SK-N-SH treated with all-trans-retinoic acid at 6 μM for 48 hours (cell line): ENCODE data around the gene SELENOM.

Source experiments
- ATAC-seq: fragments of 200-7000 bp; cut with Tn5 transposase; 3 replicates; pipeline ENCODE4 v1.9.1; 2020; ENCODE audit warnings: mild to moderate bottlenecking, moderate library complexity
- ARNTL ChIP-seq: fragments of 450-650 bp; formaldehyde crosslinking; IDR thresholded peaks from 2 replicates; pipeline ENCODE4 v1.5.0; 2020; ENCODE audit warnings: low read depth, mild to moderate bottlenecking, moderate library complexity, borderline replicate concordance
- BACH2 ChIP-seq: fragments of 250-450 bp; sonication (Bioruptor Pico); IDR thresholded peaks from 2 replicates; pipeline ENCODE4 v1.9.0; 2021; ENCODE audit warnings: mild to moderate bottlenecking, borderline replicate concordance
- CSDC2 ChIP-seq: fragments of 250-450 bp; sonication (Bioruptor Pico); IDR thresholded peaks from 2 replicates; pipeline ENCODE4 v1.5.0; 2020; ENCODE audit warnings: mild to moderate bottlenecking, moderate library complexity
- ESRRG ChIP-seq: fragments of 250-450 bp; sonication (Bioruptor Pico); IDR thresholded peaks from 2 replicates; pipeline ENCODE4 v1.6.1; 2021; ENCODE audit warnings: mild to moderate bottlenecking
- GLIS3 ChIP-seq: fragments of 250-450 bp; sonication (Bioruptor Pico); IDR thresholded peaks from 2 replicates; pipeline ENCODE4 v1.5.0; 2020; ENCODE audit warnings: mild to moderate bottlenecking, moderate library complexity
- ISL1 ChIP-seq: fragments of 250-450 bp; sonication (Bioruptor Pico); IDR thresholded peaks from 2 replicates; pipeline ENCODE4 v2.1.2; 2022; ENCODE audit warnings: mild to moderate bottlenecking, moderate library complexity
- OSR1 ChIP-seq: fragments of 250-450 bp; sonication (Bioruptor Pico); IDR thresholded peaks from 2 replicates; pipeline ENCODE4 v1.8.0; 2022; ENCODE audit warnings: moderate library complexity, mild to moderate bottlenecking, inconsistent platforms
- PPARA ChIP-seq: fragments of 250-450 bp; sonication (Bioruptor Pico); IDR thresholded peaks from 2 replicates; pipeline ENCODE4 v1.5.0; 2020; ENCODE audit warnings: mild to moderate bottlenecking, borderline replicate concordance
- RARB ChIP-seq: fragments of 250-450 bp; sonication (Bioruptor Pico); IDR thresholded peaks from 2 replicates; pipeline ENCODE4 v1.8.0; 2021; ENCODE audit warnings: mild to moderate bottlenecking, moderate library complexity
- SNAI2 ChIP-seq: fragments of 250-450 bp; sonication (Bioruptor Pico); IDR thresholded peaks from 2 replicates; pipeline ENCODE4 v1.5.0; 2020; ENCODE audit warnings: mild to moderate bottlenecking, moderate library complexity
- TCF4 ChIP-seq: fragments of 250-450 bp; sonication (Bioruptor Pico); IDR thresholded peaks from 2 replicates; pipeline ENCODE4 v1.8.0; 2021; ENCODE audit warnings: mild to moderate bottlenecking, moderate library complexity, borderline replicate concordance
- TOX ChIP-seq: fragments of 250-450 bp; sonication (Bioruptor Pico); IDR thresholded peaks from 2 replicates; pipeline ENCODE4 v1.8.0; 2021; ENCODE audit warnings: mild to moderate bottlenecking, moderate library complexity, borderline replicate concordance
- ZC3H10 ChIP-seq: fragments of 250-450 bp; sonication (Bioruptor Pico); IDR thresholded peaks from 2 replicates; pipeline ENCODE4 v1.5.1; 2021; ENCODE audit warnings: mild to moderate bottlenecking, moderate library complexity
- ZFP3 ChIP-seq: fragments of 250-450 bp; sonication (Bioruptor Pico); IDR thresholded peaks from 2 replicates; pipeline ENCODE4 v1.5.0; 2020; ENCODE audit warnings: mild to moderate bottlenecking, moderate library complexity
- ZFP30 ChIP-seq: fragments of 450-650 bp; formaldehyde crosslinking; IDR thresholded peaks from 2 replicates; pipeline ENCODE4 v1.5.0; 2022; ENCODE audit warnings: mild to moderate bottlenecking, moderate library complexity
- ZNF70 ChIP-seq: fragments of 450-650 bp; formaldehyde crosslinking; IDR thresholded peaks from 2 replicates; pipeline ENCODE4 v1.5.0; 2020; ENCODE audit warnings: mild to moderate bottlenecking, moderate library complexity
- ZNF8 ChIP-seq: fragments of 450-650 bp; formaldehyde crosslinking; IDR thresholded peaks from 2 replicates; pipeline ENCODE4 v1.5.0; 2020; ENCODE audit warnings: mild to moderate bottlenecking, moderate library complexity
- TF ChIP-seq, protein P1 (sequence below): fragments of 250-450 bp; sonication (Bioruptor Pico); IDR thresholded peaks from 2 replicates; pipeline ENCODE4 v1.5.1; 2021; ENCODE audit warnings: mild to moderate bottlenecking, moderate library complexity
- TF ChIP-seq, protein P2 (sequence below): fragments of 250-450 bp; sonication (Bioruptor Pico); IDR thresholded peaks from 2 replicates; pipeline ENCODE4 v1.8.0; 2021; ENCODE audit warnings: low read depth, mild to moderate bottlenecking, moderate library complexity, borderline replicate concordance
- TF ChIP-seq, protein P3 (sequence below): fragments of 250-450 bp; sonication (Bioruptor Pico); IDR thresholded peaks from 2 replicates; pipeline ENCODE4 v1.8.0; 2020; ENCODE audit warnings: mild to moderate bottlenecking, moderate library complexity, borderline replicate concordance
- TF ChIP-seq, protein P4 (sequence below): fragments of 250-450 bp; sonication (Bioruptor Pico); IDR thresholded peaks from 2 replicates; pipeline ENCODE4 v1.5.0; 2020; ENCODE audit warnings: mild to moderate bottlenecking, moderate library complexity

Gene SELENOM

DNA sequence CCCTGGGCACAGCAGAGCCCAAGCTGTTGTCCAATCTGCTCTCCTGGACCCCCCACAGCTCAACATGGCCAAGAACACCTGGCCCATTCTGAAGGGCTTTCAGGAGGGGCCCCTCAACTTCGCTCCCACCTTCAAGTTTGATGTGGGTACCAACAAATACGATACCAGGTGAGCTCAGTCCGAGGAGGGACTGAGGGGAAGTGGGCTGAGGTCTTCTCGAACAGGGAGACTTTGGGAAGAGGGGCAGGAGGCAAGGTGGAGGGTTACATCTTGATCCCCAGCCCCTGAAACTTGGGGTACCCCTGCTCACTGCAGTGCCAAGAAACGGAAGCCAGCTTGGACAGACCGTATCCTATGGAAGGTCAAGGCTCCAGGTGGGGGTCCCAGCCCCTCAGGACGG lies 20.8 kb upstream of the SELENOM start:
- no peak for TF ChIP-seq PPARA (CRISPR knock-in tag)
- TF ChIP-seq TCF4 (CRISPR knock-in tag), result no peak
- TF ChIP-seq BACH2 (CRISPR knock-in tag), result no peak
- ATAC-seq, result no peak

DNA sequence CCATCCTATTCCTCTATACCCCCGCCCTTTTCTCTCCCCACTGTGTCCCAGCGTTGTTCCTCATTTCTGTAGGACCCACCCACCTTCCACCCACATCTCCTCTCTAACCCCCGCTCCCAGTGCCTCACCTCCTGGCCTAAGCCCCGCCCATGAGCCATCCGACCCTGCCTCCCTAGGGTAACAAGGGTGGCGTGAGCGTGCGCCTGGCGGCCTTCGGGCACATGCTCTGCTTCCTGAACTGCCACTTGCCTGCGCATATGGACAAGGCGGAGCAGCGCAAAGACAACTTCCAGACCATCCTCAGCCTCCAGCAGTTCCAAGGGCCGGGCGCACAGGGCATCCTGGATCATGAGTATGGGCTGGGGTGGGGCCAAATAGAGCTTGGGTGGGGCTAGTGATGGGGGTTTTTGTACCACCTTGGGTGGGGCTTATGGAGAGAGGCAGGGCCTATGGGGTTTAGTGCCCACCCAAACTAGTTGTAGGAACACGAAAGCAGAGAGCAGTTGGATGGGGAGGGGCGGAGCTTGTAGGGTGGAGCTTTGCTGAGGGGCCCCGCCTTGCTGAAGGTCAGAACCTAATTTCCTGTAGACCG lies 19.9 kb upstream of the SELENOM start:
- TF ChIP-seq ZFP3 (no peak), PPARA (CRISPR knock-in tag) (no peak), OSR1 (CRISPR knock-in tag) (no peak), GLIS3 (no peak), TCF4 (CRISPR knock-in tag) (no peak), ESRRG (CRISPR knock-in tag) (no peak), ZNF70 (CRISPR knock-in tag) (no peak), BACH2 (CRISPR knock-in tag) (no peak), ZNF8 (no peak), RARB (CRISPR knock-in tag) (no peak), ISL1 (CRISPR knock-in tag) (no peak), ARNTL (no peak), CSDC2 (CRISPR knock-in tag) (no peak), ZC3H10 (no peak), ZFP30 (CRISPR knock-in tag) (no peak)
- TF ChIP-seq, protein P1, sequence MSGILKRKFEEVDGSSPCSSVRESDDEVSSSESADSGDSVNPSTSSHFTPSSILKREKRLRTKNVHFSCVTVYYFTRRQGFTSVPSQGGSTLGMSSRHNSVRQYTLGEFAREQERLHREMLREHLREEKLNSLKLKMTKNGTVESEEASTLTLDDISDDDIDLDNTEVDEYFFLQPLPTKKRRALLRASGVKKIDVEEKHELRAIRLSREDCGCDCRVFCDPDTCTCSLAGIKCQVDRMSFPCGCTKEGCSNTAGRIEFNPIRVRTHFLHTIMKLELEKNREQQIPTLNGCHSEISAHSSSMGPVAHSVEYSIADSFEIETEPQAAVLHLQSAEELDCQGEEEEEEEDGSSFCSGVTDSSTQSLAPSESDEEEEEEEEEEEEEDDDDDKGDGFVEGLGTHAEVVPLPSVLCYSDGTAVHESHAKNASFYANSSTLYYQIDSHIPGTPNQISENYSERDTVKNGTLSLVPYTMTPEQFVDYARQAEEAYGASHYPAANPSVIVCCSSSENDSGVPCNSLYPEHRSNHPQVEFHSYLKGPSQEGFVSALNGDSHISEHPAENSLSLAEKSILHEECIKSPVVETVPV (CRISPR knock-in tag), result no peak
- TF ChIP-seq, protein P2, sequence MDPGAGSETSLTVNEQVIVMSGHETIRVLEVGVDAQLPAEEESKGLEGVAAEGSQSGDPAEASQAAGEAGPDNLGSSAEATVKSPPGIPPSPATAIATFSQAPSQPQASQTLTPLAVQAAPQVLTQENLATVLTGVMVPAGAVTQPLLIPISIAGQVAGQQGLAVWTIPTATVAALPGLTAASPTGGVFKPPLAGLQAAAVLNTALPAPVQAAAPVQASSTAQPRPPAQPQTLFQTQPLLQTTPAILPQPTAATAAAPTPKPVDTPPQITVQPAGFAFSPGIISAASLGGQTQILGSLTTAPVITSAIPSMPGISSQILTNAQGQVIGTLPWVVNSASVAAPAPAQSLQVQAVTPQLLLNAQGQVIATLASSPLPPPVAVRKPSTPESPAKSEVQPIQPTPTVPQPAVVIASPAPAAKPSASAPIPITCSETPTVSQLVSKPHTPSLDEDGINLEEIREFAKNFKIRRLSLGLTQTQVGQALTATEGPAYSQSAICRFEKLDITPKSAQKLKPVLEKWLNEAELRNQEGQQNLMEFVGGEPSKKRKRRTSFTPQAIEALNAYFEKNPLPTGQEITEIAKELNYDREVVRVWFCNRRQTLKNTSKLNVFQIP, result no peak
- TF ChIP-seq, protein P3, sequence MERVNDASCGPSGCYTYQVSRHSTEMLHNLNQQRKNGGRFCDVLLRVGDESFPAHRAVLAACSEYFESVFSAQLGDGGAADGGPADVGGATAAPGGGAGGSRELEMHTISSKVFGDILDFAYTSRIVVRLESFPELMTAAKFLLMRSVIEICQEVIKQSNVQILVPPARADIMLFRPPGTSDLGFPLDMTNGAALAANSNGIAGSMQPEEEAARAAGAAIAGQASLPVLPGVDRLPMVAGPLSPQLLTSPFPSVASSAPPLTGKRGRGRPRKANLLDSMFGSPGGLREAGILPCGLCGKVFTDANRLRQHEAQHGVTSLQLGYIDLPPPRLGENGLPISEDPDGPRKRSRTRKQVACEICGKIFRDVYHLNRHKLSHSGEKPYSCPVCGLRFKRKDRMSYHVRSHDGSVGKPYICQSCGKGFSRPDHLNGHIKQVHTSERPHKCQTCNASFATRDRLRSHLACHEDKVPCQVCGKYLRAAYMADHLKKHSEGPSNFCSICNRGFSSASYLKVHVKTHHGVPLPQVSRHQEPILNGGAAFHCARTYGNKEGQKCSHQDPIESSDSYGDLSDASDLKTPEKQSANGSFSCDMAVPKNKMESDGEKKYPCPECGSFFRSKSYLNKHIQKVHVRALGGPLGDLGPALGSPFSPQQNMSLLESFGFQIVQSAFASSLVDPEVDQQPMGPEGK, result no peak
- TF ChIP-seq, protein P4, sequence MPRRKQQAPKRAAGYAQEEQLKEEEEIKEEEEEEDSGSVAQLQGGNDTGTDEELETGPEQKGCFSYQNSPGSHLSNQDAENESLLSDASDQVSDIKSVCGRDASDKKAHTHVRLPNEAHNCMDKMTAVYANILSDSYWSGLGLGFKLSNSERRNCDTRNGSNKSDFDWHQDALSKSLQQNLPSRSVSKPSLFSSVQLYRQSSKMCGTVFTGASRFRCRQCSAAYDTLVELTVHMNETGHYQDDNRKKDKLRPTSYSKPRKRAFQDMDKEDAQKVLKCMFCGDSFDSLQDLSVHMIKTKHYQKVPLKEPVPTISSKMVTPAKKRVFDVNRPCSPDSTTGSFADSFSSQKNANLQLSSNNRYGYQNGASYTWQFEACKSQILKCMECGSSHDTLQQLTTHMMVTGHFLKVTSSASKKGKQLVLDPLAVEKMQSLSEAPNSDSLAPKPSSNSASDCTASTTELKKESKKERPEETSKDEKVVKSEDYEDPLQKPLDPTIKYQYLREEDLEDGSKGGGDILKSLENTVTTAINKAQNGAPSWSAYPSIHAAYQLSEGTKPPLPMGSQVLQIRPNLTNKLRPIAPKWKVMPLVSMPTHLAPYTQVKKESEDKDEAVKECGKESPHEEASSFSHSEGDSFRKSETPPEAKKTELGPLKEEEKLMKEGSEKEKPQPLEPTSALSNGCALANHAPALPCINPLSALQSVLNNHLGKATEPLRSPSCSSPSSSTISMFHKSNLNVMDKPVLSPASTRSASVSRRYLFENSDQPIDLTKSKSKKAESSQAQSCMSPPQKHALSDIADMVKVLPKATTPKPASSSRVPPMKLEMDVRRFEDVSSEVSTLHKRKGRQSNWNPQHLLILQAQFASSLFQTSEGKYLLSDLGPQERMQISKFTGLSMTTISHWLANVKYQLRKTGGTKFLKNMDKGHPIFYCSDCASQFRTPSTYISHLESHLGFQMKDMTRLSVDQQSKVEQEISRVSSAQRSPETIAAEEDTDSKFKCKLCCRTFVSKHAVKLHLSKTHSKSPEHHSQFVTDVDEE, result no peak
- TF ChIP-seq, all 23 proteins: peak for 0
- no peak for ATAC-seq

DNA sequence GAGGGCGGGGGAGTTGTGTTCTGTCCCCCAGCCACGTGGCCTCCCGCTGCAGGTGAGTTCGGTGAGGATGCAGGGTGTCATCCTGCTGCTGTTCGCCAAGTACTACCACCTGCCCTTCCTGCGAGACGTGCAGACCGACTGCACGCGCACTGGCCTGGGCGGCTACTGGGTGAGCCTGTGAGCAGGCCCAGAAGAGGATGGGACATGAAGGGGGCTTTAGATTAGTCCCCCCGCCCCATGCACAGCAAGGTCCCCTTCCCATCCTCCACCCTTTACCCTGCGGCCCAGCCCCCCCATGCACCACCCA lies 19.5 kb upstream of the SELENOM start:
- TF ChIP-seq RARB (CRISPR knock-in tag), result no peak
- TF ChIP-seq, protein P1 (CRISPR knock-in tag), result no peak
- no peak for TF ChIP-seq ZC3H10
- no peak for TF ChIP-seq SNAI2 (CRISPR knock-in tag)
- TF ChIP-seq, protein P2, result no peak
- no peak for TF ChIP-seq GLIS3
- no peak for TF ChIP-seq TOX (CRISPR knock-in tag)
- TF ChIP-seq BACH2 (CRISPR knock-in tag), result no peak
- no peak for TF ChIP-seq OSR1 (CRISPR knock-in tag)
- TF ChIP-seq ISL1 (CRISPR knock-in tag), result no peak
- ATAC-seq, result no peak
